DMS53 (cell line): ENCODE measurements around the gene SEL1L3.

Source experiments
- DNase-seq: peaks from one replicate; lab custom pipeline; 2025; lab: John Stamatoyannopoulos, UW

Gene SEL1L3

GRCh38 chr4:25817059-25817681, 45.6 kb downstream of the SEL1L3 start:
- DNase-seq, result no peak

GRCh38 chr4:25816591-25817058, 46.2 kb downstream of the SEL1L3 start:
- no peak for DNase-seq

- no peak for DNase-seq
These were observed 47.2 kb downstream of the SEL1L3 start for GRCh38 chr4:25815586-25815985.

DNA sequence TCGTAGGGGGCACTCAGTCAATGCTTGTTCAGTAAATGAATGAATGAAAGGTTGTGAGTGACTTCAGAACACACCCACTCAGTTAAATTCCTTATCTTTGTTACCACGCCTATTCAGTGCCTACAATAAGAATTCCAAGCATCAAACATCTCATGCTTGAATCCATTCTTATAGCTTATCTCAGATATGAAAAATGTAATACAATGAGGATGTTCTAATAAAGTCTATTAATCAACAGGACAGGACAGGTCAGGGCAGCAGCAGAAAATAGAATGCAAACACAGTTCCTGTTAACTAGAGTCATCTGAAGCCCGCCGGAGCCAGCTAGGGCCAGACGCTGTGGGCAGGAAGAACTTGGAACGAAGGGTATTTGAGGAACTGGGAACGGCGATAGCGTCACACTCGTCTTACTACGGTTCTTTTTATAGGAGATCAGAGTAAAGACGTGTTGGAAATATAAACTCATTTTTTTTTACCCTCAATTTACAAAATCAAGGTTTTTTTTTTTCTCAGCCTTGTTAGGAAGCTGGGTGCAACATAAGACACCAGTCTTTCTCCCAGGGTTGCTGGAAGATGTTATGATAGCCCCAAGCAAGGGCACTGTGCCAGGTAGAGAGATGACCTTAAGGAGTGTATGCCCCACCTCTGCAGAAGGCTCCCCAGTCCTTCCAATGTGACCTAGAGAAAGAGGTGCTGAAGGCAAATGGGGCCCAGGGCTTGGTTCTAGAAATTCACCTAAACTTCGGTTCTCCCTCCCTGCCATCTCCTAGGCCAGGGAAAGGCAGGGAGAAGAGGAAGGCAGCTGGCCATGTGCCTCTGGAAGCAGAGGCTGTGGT, 48.3 kb downstream of the SEL1L3 start:
- DNase-seq, result no peak

DNA sequence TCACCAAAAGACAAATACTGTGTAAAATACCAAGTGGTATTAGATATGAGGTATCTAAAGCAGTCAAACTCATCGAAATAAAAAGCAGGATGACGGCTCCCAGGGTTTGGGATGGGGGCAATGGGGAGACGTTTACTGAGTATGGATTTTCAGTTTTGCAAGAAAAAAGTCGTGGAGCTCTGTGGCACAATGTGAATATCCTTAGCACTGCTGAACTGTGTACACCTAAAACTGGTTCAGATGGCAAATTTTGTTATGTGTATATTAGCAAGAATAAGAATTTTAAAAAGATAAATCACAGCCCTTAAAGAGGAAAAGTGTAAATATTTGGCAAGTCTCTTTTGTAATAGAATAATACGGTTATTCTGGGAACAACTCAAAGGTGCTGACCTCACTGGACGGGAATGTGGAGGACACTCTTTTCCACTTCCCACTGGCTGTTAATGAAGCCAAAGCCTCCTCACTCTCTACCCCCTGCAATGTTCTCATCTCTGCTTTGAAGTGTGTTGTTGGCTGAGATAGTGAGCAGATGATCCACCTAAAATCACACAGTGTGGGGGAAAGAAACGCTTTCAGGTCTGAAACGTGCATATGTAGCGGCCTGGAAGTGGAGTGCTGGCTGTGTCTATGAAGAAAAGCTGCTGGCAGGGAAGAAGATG, 49.2 kb downstream of the SEL1L3 start:
- DNase-seq, result peak; percentile 31

GRCh38 chr4:25811841-25812240, 50.9 kb downstream of the SEL1L3 start:
- no peak for DNase-seq

- no peak for DNase-seq
These were observed 51.5 kb downstream of the SEL1L3 start for GRCh38 chr4:25811374-25811690.

DNA sequence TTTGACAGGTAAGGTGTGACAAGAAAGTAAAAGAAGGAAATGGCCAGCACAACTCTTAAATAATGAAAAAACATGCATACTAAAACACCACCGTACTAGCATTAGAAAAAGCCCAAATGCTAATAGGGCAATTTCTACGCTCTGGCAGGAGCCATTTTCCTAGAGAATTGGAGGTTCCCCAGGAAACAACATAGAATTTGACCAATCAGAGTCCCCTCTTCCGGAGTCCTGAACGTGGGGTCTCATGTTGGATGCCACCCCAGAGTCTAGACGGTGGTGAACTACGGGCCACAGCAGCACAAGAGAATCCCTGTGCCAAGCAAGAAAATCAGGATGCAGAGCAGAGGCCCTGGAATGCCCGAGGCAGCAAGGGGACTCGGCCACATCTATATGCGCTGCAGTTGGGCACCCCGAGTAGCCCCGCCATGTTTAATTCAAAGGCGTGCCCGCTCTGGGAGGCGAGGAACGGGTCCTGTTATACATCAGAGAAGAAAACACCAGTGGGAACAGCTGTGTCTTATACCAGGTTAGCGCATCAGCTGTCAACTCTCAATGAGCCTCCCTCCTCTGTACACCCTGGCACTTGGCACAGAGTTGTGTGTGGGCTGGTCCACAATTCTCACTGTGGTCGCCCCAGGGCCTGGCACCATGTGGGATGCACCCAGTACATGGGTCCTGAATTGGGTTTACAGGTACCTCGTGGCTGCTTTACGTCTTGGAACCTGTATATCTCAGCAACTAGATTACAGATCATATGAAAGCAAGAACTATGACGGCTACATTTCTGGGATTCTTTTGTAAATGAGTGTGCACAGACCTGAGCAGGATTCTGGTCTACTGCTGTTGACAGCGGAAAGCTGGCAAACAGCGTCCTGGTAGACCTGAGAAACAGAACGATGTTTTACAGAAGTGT, 52.1 kb downstream of the SEL1L3 start:
- DNase-seq, result no peak

GRCh38 chr4:25809996-25810395, 52.8 kb downstream of the SEL1L3 start:
- DNase-seq, result no peak

GRCh38 chr4:25807102-25807728, 55.6 kb downstream of the SEL1L3 start:
- DNase-seq, result no peak

DNA sequence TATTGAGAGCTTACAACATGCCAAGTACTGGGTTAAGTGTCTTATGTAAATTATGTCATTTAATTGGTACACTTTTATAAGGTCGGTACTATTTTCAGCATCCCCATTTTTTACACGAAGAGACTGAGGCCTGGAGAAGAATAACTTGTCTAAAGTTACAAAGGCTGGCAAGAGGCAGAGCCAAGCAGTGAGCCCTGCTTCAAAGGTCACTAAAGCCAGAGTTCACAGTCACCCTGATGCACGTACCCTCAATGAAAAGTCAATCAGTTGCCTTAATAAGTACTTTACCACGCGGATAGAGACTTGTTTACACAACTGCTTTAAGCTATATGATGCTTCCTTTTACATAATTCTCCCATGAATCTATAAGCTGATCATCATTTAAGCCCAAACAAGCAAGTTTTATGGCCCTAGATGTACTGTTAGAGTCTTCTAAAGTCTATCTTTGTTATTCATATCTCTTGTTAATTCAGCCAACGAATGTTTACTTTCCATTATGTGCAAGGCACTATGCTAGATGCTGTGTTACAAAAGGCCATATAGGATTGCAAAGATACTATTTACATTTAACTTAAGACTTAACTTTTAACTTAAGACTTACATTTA, 57.4 kb downstream of the SEL1L3 start:
- DNase-seq, result no peak

DNA sequence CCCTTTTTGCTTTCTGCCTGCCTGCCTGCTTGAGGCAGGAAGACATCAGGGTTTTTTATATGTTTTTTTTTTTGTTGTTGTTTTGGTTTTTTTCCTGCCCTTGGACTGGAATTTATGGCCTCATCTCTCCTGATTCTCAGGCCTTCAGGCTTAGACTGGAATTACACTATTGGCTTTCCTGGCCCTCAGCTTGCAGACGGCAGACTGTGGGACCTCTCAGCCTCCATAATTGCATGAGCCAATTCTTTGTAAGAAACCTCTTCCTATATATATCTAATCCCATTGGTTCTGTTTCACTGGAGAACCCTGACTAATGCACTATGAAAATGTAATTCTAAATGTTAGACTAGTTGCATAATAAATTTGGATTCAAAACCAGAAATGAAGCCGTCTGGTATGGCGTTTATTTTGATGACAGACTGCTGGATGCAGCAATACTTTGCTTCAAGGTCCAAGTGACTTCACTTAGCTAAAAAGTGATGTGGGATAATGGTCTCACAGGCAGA, 59.0 kb downstream of the SEL1L3 start:
- no peak for DNase-seq

- DNase-seq, result peak; percentile 17
These were observed 61.2 kb downstream of the SEL1L3 start for GRCh38 chr4:25801594-25801993.

DNA sequence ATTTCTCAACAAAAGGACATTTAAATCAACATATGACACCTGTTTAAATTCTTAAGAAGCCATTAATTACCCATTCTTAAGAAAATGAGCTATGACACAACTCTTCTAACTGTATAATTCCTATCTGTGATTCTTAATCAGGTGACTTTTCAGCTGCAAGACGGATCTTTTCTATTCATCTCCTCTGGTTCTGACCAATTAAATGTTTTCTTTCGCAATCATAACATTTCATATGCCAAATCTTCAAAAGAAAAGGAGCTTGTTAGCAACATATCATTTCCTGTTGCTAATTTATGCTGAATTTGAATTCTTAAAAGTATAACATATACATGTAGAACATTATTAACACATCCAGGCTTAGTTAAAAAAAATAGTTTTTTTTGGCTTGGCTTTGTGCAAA, 62.5 kb downstream of the SEL1L3 start:
- DNase-seq, result no peak

GRCh38 chr4:25799522-25799921, 63.3 kb downstream of the SEL1L3 start:
- DNase-seq, result no peak

- no peak for DNase-seq
These were observed 65.7 kb downstream of the SEL1L3 start for GRCh38 chr4:25797136-25797535.

- DNase-seq, result no peak
These were observed 67.0 kb downstream of the SEL1L3 start for GRCh38 chr4:25795566-25796454.

GRCh38 chr4:25795091-25795490, 67.7 kb downstream of the SEL1L3 start:
- no peak for DNase-seq

- DNase-seq, result no peak
These were observed 69.9 kb downstream of the SEL1L3 start for GRCh38 chr4:25792876-25793275.
